NT2/D1 (cell line): ENCODE data around the gene SPAG17.

Source experiments
- SUZ12 ChIP-seq: IDR thresholded peaks from 2 replicates; pipeline ENCODE4 v1.6.1; 2011; ENCODE audit not compliant: insufficient read length, insufficient read depth; ENCODE audit errors: extremely low read depth
- YY1 ChIP-seq: IDR thresholded peaks from 2 replicates; pipeline ENCODE4 v1.6.1; 2011; ENCODE audit not compliant: insufficient read length, insufficient read depth
- ZNF274 ChIP-seq: IDR thresholded peaks from 2 replicates; pipeline ENCODE4 v1.6.1; 2011; ENCODE audit warnings: mild to moderate bottlenecking, low read depth, low read length

GRCh38 chr1:118042501-118042900 lies 142.5 kb downstream of the SPAG17 start:
- TF ChIP-seq ZNF274 (no peak), YY1 (no peak), SUZ12 (no peak)
